Ishikawa (cell line): Measurements from ENCODE around the gene GSK3A.

Experiments
- CREB1 ChIP-seq: IDR thresholded peaks from 2 replicates; pipeline ENCODE4 v1.6.1; 2012; ENCODE audit warnings: low read depth
- EP300 ChIP-seq: IDR thresholded peaks from 2 replicates; pipeline ENCODE4 v1.6.1; 2012; ENCODE audit warnings: borderline replicate concordance
- RAD21 ChIP-seq: IDR thresholded peaks from 2 replicates; pipeline ENCODE4 v1.6.1; 2012; ENCODE audit warnings: low read depth
- ZBTB7A ChIP-seq: IDR thresholded peaks from 2 replicates; pipeline ENCODE4 v1.6.1; 2012; ENCODE audit warnings: low read depth
- TF ChIP-seq, protein P1 (sequence below): IDR thresholded peaks from 2 replicates; pipeline ENCODE4 v1.6.1; 2012
- TF ChIP-seq, protein P2 (sequence below): IDR thresholded peaks from 2 replicates; pipeline ENCODE4 v1.6.1; 2012; ENCODE audit warnings: low read depth, mild to moderate bottlenecking

DNA sequence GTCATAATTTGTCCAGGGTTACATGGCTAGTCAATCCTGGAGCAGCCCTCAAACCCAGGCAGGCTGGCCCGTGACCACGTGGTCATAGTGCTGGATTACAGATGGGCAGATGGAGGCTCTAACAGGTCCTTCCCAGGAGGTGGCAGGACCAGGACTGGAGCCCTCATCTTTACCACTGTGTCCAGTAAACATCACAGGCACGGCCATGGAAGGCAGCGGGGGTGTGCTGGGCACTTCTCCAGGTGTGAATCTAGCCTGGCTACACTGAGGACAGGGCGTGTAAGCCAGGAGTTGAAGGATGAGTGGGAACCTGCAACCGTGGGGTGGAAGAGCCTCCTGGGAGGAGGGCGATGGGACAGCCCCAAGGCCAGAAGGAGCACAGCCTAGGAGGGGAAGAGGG is 32.7 kb upstream of the GSK3A start:
- TF ChIP-seq RAD21 (no peak), ZBTB7A (no peak), EP300 (no peak), CREB1 (no peak)
- TF ChIP-seq, protein P1, sequence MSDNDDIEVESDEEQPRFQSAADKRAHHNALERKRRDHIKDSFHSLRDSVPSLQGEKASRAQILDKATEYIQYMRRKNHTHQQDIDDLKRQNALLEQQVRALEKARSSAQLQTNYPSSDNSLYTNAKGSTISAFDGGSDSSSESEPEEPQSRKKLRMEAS, result no peak
- TF ChIP-seq, protein P2, sequence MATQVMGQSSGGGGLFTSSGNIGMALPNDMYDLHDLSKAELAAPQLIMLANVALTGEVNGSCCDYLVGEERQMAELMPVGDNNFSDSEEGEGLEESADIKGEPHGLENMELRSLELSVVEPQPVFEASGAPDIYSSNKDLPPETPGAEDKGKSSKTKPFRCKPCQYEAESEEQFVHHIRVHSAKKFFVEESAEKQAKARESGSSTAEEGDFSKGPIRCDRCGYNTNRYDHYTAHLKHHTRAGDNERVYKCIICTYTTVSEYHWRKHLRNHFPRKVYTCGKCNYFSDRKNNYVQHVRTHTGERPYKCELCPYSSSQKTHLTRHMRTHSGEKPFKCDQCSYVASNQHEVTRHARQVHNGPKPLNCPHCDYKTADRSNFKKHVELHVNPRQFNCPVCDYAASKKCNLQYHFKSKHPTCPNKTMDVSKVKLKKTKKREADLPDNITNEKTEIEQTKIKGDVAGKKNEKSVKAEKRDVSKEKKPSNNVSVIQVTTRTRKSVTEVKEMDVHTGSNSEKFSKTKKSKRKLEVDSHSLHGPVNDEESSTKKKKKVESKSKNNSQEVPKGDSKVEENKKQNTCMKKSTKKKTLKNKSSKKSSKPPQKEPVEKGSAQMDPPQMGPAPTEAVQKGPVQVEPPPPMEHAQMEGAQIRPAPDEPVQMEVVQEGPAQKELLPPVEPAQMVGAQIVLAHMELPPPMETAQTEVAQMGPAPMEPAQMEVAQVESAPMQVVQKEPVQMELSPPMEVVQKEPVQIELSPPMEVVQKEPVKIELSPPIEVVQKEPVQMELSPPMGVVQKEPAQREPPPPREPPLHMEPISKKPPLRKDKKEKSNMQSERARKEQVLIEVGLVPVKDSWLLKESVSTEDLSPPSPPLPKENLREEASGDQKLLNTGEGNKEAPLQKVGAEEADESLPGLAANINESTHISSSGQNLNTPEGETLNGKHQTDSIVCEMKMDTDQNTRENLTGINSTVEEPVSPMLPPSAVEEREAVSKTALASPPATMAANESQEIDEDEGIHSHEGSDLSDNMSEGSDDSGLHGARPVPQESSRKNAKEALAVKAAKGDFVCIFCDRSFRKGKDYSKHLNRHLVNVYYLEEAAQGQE, result no peak
